ENCODE data around the gene RPS19BP1. TPM values are rescaled to one million over a fixed set of nuclear protein-coding genes. Genes with fewer than 3 reads are reported as not detected.

Gene RPS19BP1
- total RNA-seq, 2 donors from 2014 or later: 65.5 to 70.3 TPM

- H3K9ac ChIP-seq (ENCODE audit: extremely low read depth, low read length, poor library complexity, severe bottlenecking): no peak overlapping the region
- H3K27ac Mint-ChIP-seq: peak overlapping the region; percentile 100
- H3K4me3 Mint-ChIP-seq: peak overlapping the region; percentile 95
- no peaks in the 10 kb centered on the region for H3K4me1 ChIP-seq (ENCODE audit: control insufficient read depth, insufficient read depth, low read length)
- H3K27me3 Mint-ChIP-seq (ENCODE audit: insufficient read depth): peaks cover 5% of the 10 kb centered on the region
- WGBS, 2 experiments (ENCODE audit: insufficient coverage in 1 of 2, insufficient read length in 1 of 2): 79 to 90% methylated on average over 2 to 5 of the region's 5 CpGs
- no peak overlapping the region for H3K27ac ChIP-seq (ENCODE audit: low read depth, low read length)
- H3K4me3 ChIP-seq (ENCODE audit: low read length): peak overlapping the region; percentile 97
- H3K4me1 Mint-ChIP-seq: peaks cover 21% of the 10 kb centered on the region
- H3K9me3 ChIP-seq (ENCODE audit: control insufficient read depth, low read length): no peaks in the 10 kb centered on the region
- DNase-seq: no peak
- H3K27me3 ChIP-seq (ENCODE audit: control insufficient read depth, insufficient read depth, low read length, poor library complexity, severe bottlenecking): no peaks in the 10 kb centered on the region
- peaks cover 71% of the 10 kb centered on the region for H3K36me3 ChIP-seq (ENCODE audit: control insufficient read depth, insufficient read depth, low read length)
- no peaks in the 10 kb centered on the region for H3K9me3 Mint-ChIP-seq
- no peak for TF ChIP-seq CTCF (conservative IDR thresholded peaks at IDR 0.05)
- H3K36me3 Mint-ChIP-seq (ENCODE audit: low read depth): peaks cover 62% of the 10 kb centered on the region
These were observed 14.3 kb downstream of the RPS19BP1 start for GRCh38 chr22:39518144-39518786.

- TF ChIP-seq CTCF (conservative IDR thresholded peaks at IDR 0.05): no peak
- Histone ChIP-seq H3K4me1 (ENCODE audit: control insufficient read depth, insufficient read depth, low read length) (no peaks in the 10 kb centered on the region), H3K9ac (ENCODE audit: extremely low read depth, low read length, poor library complexity, severe bottlenecking) (no peak overlapping the region), H3K36me3 (ENCODE audit: control insufficient read depth, insufficient read depth, low read length) (peaks cover 64% of the 10 kb centered on the region), H3K9me3 (ENCODE audit: control insufficient read depth, low read length) (no peaks in the 10 kb centered on the region), H3K27ac (ENCODE audit: low read depth, low read length) (no peak overlapping the region), H3K4me3 (ENCODE audit: low read length) (no peak overlapping the region), H3K27me3 (ENCODE audit: control insufficient read depth, insufficient read depth, low read length, poor library complexity, severe bottlenecking) (no peaks in the 10 kb centered on the region)
- H3K4me3 Mint-ChIP-seq: no peak overlapping the region
- 90 to 94% methylated on average over 3 of the region's 3 CpGs for WGBS, 2 experiments (ENCODE audit: insufficient coverage in 1 of 2, insufficient read length in 1 of 2)
- no peak for DNase-seq
- H3K36me3 Mint-ChIP-seq (ENCODE audit: low read depth): peaks cover 61% of the 10 kb centered on the region
- peaks cover 7% of the 10 kb centered on the region for H3K27me3 Mint-ChIP-seq (ENCODE audit: insufficient read depth)
- H3K9me3 Mint-ChIP-seq: no peaks in the 10 kb centered on the region
- H3K27ac Mint-ChIP-seq: no peak overlapping the region
- H3K4me1 Mint-ChIP-seq: peaks cover 16% of the 10 kb centered on the region
These were observed 15.1 kb downstream of the RPS19BP1 start for GRCh38 chr22:39517470-39517869.

GRCh38 chr22:39515266-39516050 is 17.1 kb downstream of the RPS19BP1 start:
- no peak overlapping the region for H3K4me3 Mint-ChIP-seq
- Histone ChIP-seq H3K27me3 (ENCODE audit: control insufficient read depth, insufficient read depth, low read length, poor library complexity, severe bottlenecking) (no peaks in the 10 kb centered on the region), H3K9ac (ENCODE audit: extremely low read depth, low read length, poor library complexity, severe bottlenecking) (no peak overlapping the region), H3K4me3 (ENCODE audit: low read length) (no peak overlapping the region), H3K27ac (ENCODE audit: low read depth, low read length) (no peak overlapping the region), H3K36me3 (ENCODE audit: control insufficient read depth, insufficient read depth, low read length) (peaks cover 68% of the 10 kb centered on the region), H3K4me1 (ENCODE audit: control insufficient read depth, insufficient read depth, low read length) (no peaks in the 10 kb centered on the region), H3K9me3 (ENCODE audit: control insufficient read depth, low read length) (no peaks in the 10 kb centered on the region)
- H3K36me3 Mint-ChIP-seq (ENCODE audit: low read depth): peaks cover 60% of the 10 kb centered on the region
- no peak for DNase-seq
- H3K27me3 Mint-ChIP-seq (ENCODE audit: insufficient read depth): peaks cover 23% of the 10 kb centered on the region
- no peak overlapping the region for H3K27ac Mint-ChIP-seq
- 96 to 98% methylated on average over 4 to 12 of the region's 12 CpGs for WGBS, 2 experiments (ENCODE audit: insufficient coverage in 1 of 2, insufficient read length in 1 of 2)
- peaks cover 7% of the 10 kb centered on the region for H3K4me1 Mint-ChIP-seq
- no peaks in the 10 kb centered on the region for H3K9me3 Mint-ChIP-seq
- no peak for TF ChIP-seq CTCF (conservative IDR thresholded peaks at IDR 0.05)
